ENCODE results near the gene ARIH2.

The ARIH2 gene

GRCh38 chr3:48974076-48974864 lies 55.6 kb downstream of the ARIH2 start:
- no peak for DNase-seq

GRCh38 chr3:48979451-48979850 lies 60.8 kb downstream of the ARIH2 start:
- no peak for DNase-seq

GRCh38 chr3:48980295-48980694 lies 61.7 kb downstream of the ARIH2 start:
- DNase-seq: no peak

- no peak for DNase-seq
Measured at GRCh38 chr3:48982016-48982415, 63.4 kb downstream of the ARIH2 start.

- no peak for DNase-seq
Measured at GRCh38 chr3:48982686-48983085, 64.0 kb downstream of the ARIH2 start.

- no peak for DNase-seq
Measured at GRCh38 chr3:48983096-48983495, 64.5 kb downstream of the ARIH2 start.

- DNase-seq: no peak
Measured at GRCh38 chr3:48984663-48985062, 66.0 kb downstream of the ARIH2 start.

- no peak for DNase-seq
Measured at GRCh38 chr3:48985831-48986376, 67.3 kb downstream of the ARIH2 start.

GRCh38 chr3:48989126-48989795 lies 70.6 kb downstream of the ARIH2 start:
- peak in 1 of 2 experiments; percentile 43 for DNase-seq

GRCh38 chr3:48989796-48990635 lies 71.4 kb downstream of the ARIH2 start, which contains the start of gene P4HTM:
Gene P4HTM, plus strand, starts transcription at chr3:48990241. Its CDS starts 16 bp downstream, at chr3:48990257.
- DNase-seq: peak; percentile 39 to 67

GRCh38 chr3:48990636-48991469 lies 72.2 kb downstream of the ARIH2 start:
- peak in 1 of 2 experiments; percentile 33 for DNase-seq

- DNase-seq: no peak
Measured at GRCh38 chr3:48991851-48992545, 73.4 kb downstream of the ARIH2 start.

GRCh38 chr3:48993834-48994233 lies 75.2 kb downstream of the ARIH2 start:
- DNase-seq: no peak

GRCh38 chr3:48996640-48997039 lies 78.0 kb downstream of the ARIH2 start:
- DNase-seq: no peak

- no peak for DNase-seq
Measured at GRCh38 chr3:48997102-48997635, 78.5 kb downstream of the ARIH2 start.

GRCh38 chr3:48997714-48998637 lies 79.3 kb downstream of the ARIH2 start:
- no peak for DNase-seq

GRCh38 chr3:48999085-48999858 lies 80.6 kb downstream of the ARIH2 start:
- DNase-seq: peak in 1 of 2 experiments; percentile 53

GRCh38 chr3:49001155-49001554 lies 82.5 kb downstream of the ARIH2 start:
- no peak for DNase-seq
